K562 (cell line): ENCODE results near the gene DIP2B. TPM values are rescaled to one million over a fixed set of nuclear protein-coding genes. Genes with fewer than 3 reads are reported as not detected.

Source experiments
- ATAC-seq: fragments of 200-7000 bp; cut with Tn5 transposase; 3 replicates; pipeline ENCODE4 v1.9.1; 2020; ENCODE audit warnings: moderate library complexity
- BruUV-seq: library from RNA; stranded (reverse); fragments of 400-500 nt; replicated peaks from 2 replicates; lab custom pipeline; 2021; lab: Mats Ljungman, UMichigan
- CTCF ChIA-PET: fragments of 300-600 bp; formaldehyde crosslinking; extraction: SDS; loops from one replicate; lab custom pipeline; 2021; ENCODE audit warnings: low intra/inter-chr PET ratio; lab: Yijun Ruan, JAX
- POLR2A ChIA-PET: fragments of 300-600, 350-650 bp; sonication (Branson Sonifier 250); formaldehyde crosslinking; extraction: SDS; loops from one replicate; lab custom pipeline; 2021; ENCODE audit warnings: antibody characterized with exemption, inconsistent platforms; lab: Yijun Ruan, JAX
- DNase-seq, 4 experiments: peaks; one replicate each; pipeline versions ENCODE4 v3.0.0 to v3.0.0-alpha.2; 2011 to 2018; ENCODE audit warnings: low spot score in 3 of 4, mixed read lengths in 3 of 4; ENCODE audit errors: extremely low read depth in 1 of 4
- FAIRE-seq: peaks from 2 replicates; lab custom pipeline; 2011; peaks lifted over from hg19 to GRCh38; lab: Jason Lieb, UNC
- H2AFZ ChIP-seq: 2 replicates; pipeline ENCODE4 v1.6.0; 2011; ENCODE audit warnings: low read depth, low read length, control low read depth, inconsistent platforms
- H3K27ac ChIP-seq: fragments of 200-600 bp; 3 replicates; pipeline ENCODE4 v1.8.0; 2011; ENCODE audit warnings: low read depth, mild to moderate bottlenecking, control low read depth, inconsistent platforms, low read length, moderate library complexity, mixed read lengths; ENCODE audit errors: extremely low read depth
- H3K27me3 ChIP-seq, 2 experiments: fragments of 300-600 bp in 1 of 2; 2 replicates in 1 of 2; 3 replicates in 1 of 2; pipeline versions ENCODE4 v1.6.0 to v1.8.0; 2011; ENCODE audit warnings: inconsistent platforms in 2 of 2, low read length in 2 of 2, mild to moderate bottlenecking in 1 of 2, mixed read lengths in 1 of 2, moderate library complexity in 1 of 2; ENCODE audit not compliant: control insufficient read depth in 2 of 2, insufficient read depth in 2 of 2
- H3K36me3 ChIP-seq: fragments of 300-600 bp; 3 replicates; pipeline ENCODE4 v1.8.0; 2011; ENCODE audit warnings: mild to moderate bottlenecking, low read length, inconsistent platforms; ENCODE audit not compliant: control insufficient read depth, insufficient read depth
- H3K4me1 ChIP-seq, 2 experiments: fragments of 200-600 bp in 1 of 2; replicated peaks in 1 of 2; 2 replicates in 1 of 2; 3 replicates in 1 of 2; pipeline versions ENCODE4 v1.5.1 to v1.8.0; 2011; ENCODE audit warnings: inconsistent platforms in 2 of 2, low read length in 2 of 2, mild to moderate bottlenecking in 1 of 2, mixed read lengths in 1 of 2, moderate library complexity in 1 of 2; ENCODE audit not compliant: control insufficient read depth in 2 of 2, insufficient read depth in 2 of 2
- H3K4me2 ChIP-seq: 2 replicates; pipeline ENCODE4 v1.6.1; 2011; ENCODE audit warnings: low read length, control low read depth, inconsistent platforms, mixed read lengths; ENCODE audit not compliant: insufficient read depth
- H3K4me3 ChIP-seq: fragments of 200-600 bp; sonication (generic), shearing (Covaris generic); 2 replicates; pipeline ENCODE4 v1.5.1; 2016; ENCODE audit warnings: control low read depth, inconsistent platforms
- H3K79me2 ChIP-seq: fragments of 200-600 bp; 3 replicates; pipeline ENCODE4 v1.8.0; 2011; ENCODE audit warnings: low read length, inconsistent platforms; ENCODE audit not compliant: control insufficient read depth, insufficient read depth
- H3K9ac ChIP-seq, 2 experiments: 2 replicates each; pipeline versions ENCODE4 v1.6.0 to v1.6.1; 2011; ENCODE audit warnings: low read depth in 2 of 2, low read length in 2 of 2, control low read depth in 1 of 2, inconsistent platforms in 1 of 2, mild to moderate bottlenecking in 1 of 2, mixed read lengths in 1 of 2; ENCODE audit not compliant: insufficient read depth in 1 of 2
- H3K9me1 ChIP-seq: one replicate; pipeline ENCODE4 v1.6.0; 2011; ENCODE audit warnings: inconsistent platforms, mild to moderate bottlenecking, low read length, moderate library complexity; ENCODE audit not compliant: control insufficient read depth, insufficient read depth
- H3K9me3 ChIP-seq: replicated peaks from 2 replicates; pipeline ENCODE4 v1.5.1; 2011; ENCODE audit warnings: low read depth, low read length, inconsistent platforms; ENCODE audit not compliant: control insufficient read depth, insufficient read depth
- H4K20me1 ChIP-seq: replicated peaks from 2 replicates; pipeline ENCODE4 v1.6.1; 2011; ENCODE audit warnings: low read length, inconsistent platforms, mixed read lengths; ENCODE audit not compliant: control insufficient read depth, insufficient read depth
- C11orf30 ChIP-seq: fragments of 450-650 bp; IDR thresholded peaks from 2 replicates; pipeline ENCODE4 v1.6.1; 2016; ENCODE audit warnings: low read depth, mild to moderate bottlenecking
- CUX1 ChIP-seq: fragments of 200-800 bp; sonication (Bioruptor generic); IDR thresholded peaks from 2 replicates; pipeline ENCODE4 v1.6.1; 2016; ENCODE audit warnings: missing genetic modification characterization, missing compliant biosample characterization
- FOSL1 ChIP-seq: fragments of 200-800 bp; sonication (Bioruptor generic); conservative IDR thresholded peaks from 2 replicates; pipeline ENCODE4 v1.6.1; 2016; ENCODE audit warnings: missing genetic modification characterization, missing compliant biosample characterization
- GATAD2A ChIP-seq: fragments of 450-650 bp; IDR thresholded peaks from 2 replicates; pipeline ENCODE4 v1.6.1; 2017
- NRF1 ChIP-seq, 2 experiments: fragments of 450-650 bp; IDR thresholded peaks in 1 of 2; conservative IDR thresholded peaks in 1 of 2; 2 replicates each; pipeline ENCODE4 v1.6.1; 2014; ENCODE audit warnings: mild to moderate bottlenecking in 2 of 2
- PRDM10 ChIP-seq: fragments of 450-650 bp; IDR thresholded peaks from 2 replicates; pipeline ENCODE4 v1.6.1; 2018; ENCODE audit not compliant: partially characterized antibody
- SMARCE1 ChIP-seq: fragments of 450-650 bp; IDR thresholded peaks from 2 replicates; pipeline ENCODE4 v1.7.1; 2016; ENCODE audit warnings: mild to moderate bottlenecking
- SRSF3 ChIP-seq: fragments of 200-400 bp; formaldehyde crosslinking; IDR thresholded peaks from 2 replicates; pipeline ENCODE4 v1.6.1; 2016; ENCODE audit warnings: mild to moderate bottlenecking, low read length, moderate library complexity; ENCODE audit not compliant: insufficient read depth
- STAT6 ChIP-seq: sonication (generic); formaldehyde crosslinking; IDR thresholded peaks from 2 replicates; pipeline ENCODE4 v1.8.1; 2023; ENCODE audit warnings: mild to moderate bottlenecking, missing genetic modification reagents
- WGBS: fragments of 100-300 bp; shearing (Covaris generic); methylation state at CpG from one replicate; pipeline ENCODE4 v1.1.6; 2016; ENCODE audit warnings: low coverage, mixed read lengths; ENCODE audit not compliant: insufficient coverage; ENCODE audit errors: missing lambda C conversion rate; 5-methylcytosine and 5-hydroxymethylcytosine counted together
- in situ Hi-C: fragments of 300-500 bp; cut with MboI; formaldehyde crosslinking; loops from 4 replicates; pipeline ENCODE4 v1.15.0; 2018; ENCODE audit warnings: inconsistent platforms, mixed read lengths
- intact Hi-C: fragments of 100-400 bp; cut with micrococcal nuclease; formaldehyde crosslinking; loops from 2 replicates; pipeline ENCODE4 v1.14.2; 2022
- polyA plus RNA-seq, 8 experiments: library from polyadenylated mRNA; depleted of rRNA in 4 of 8; stranded (reverse) in 5 of 8; unstranded in 3 of 8; fragments of >200 nt; fragmentation: Nextera tagmentation in 2 of 8; fragmentation: Illumina TruSeq in 1 of 8; extraction: Ambion mirVana in 2 of 8; extraction: Trizol in 1 of 8; gene quantifications; 2 replicates each; pipeline versions ENCODE4 v1.2.1 to v1.2.3, GENCODE V29; 2011 to 2014; ENCODE audit warnings: inconsistent platforms in 1 of 8, missing spikeins in 1 of 8
- total RNA-seq, 7 experiments: library from RNA; depleted of rRNA in 6 of 7; stranded (reverse); fragments of >200 nt in 6 of 7; fragmentation: Illumina TruSeq in 2 of 7; extraction: Trizol in 2 of 7; gene quantifications; 2 replicates each; pipeline versions ENCODE4 v1.2.1 to v1.2.3, GENCODE V29; 2011 to 2021; ENCODE audit warnings: low replicate concordance in 1 of 7

DIP2B gene
- total and polyA plus RNA-seq, 9 of the 15 experiments (the other 6 are each of a cell fraction or from before 2014, with no cell fraction given), result 4.6 to 26.1 (median 18.8) TPM

GRCh38 chr12:50533203-50533584 lies 28.4 kb downstream of the DIP2B start:
- Histone ChIP-seq H3K4me1 (peaks cover 9 to 33% of the 10 kb centered on the region in 2 experiments; a peak in 3 of 5 replicates), H3K4me3 (no peak overlapping the region), H3K9ac (peak overlapping the region in 1 of 2 experiments; percentile 55; a peak in 3 of 4 replicates), H3K79me2 (peaks cover 58% of the 10 kb centered on the region), H4K20me1 (no peaks in the 10 kb centered on the region), H3K9me1 (no peaks in the 10 kb centered on the region), H3K27ac (peak overlapping the region; percentile 87), H3K36me3 (peaks cover 15% of the 10 kb centered on the region; the same call in 1 of the 3 replicates), H3K27me3 (no peaks in the 10 kb centered on the region), H3K9me3 (peaks cover 3% of the 10 kb centered on the region; the same call in 1 of the 2 replicates), H2AFZ (peak overlapping the region; percentile 60; the same call in 1 of the 2 replicates), H3K4me2 (peak overlapping the region; percentile 49)
- intact Hi-C loops, result no loop called here
- ATAC-seq, result peak; percentile 44
- FAIRE-seq, result no peak
- no TSS peak for BruUV-seq
- POLR2A ChIA-PET, result interaction anchor here (0.7 to 1.3 kb wide), 3 partner anchors 9 to 1267 kb away, joined by 3 to 4 read pairs (median 3); no protein-coding TSS in a partner anchor
- peak in 2 of 4 experiments; percentile 46 to 50 for DNase-seq
- WGBS, result 4% methylated on average over 2 of the region's 2 CpGs
- CTCF ChIA-PET, result no interaction called here
- in situ Hi-C loops, result no loop called here
- no peak for TF ChIP-seq SRSF3
- no peak for TF ChIP-seq NRF1 (conservative IDR thresholded peaks at IDR 0.05 in 1 of 2, IDR thresholded peaks at IDR 0.05 in 1 of 2)
- TF ChIP-seq SMARCE1, result peak; percentile 35; the same call in 1 of the 2 replicates
- TF ChIP-seq STAT6 (CRISPR knock-in tag), result no peak
- TF ChIP-seq GATAD2A, result no peak
- TF ChIP-seq PRDM10, result peak; percentile 7
- TF ChIP-seq FOSL1, result peak; percentile 79
- TF ChIP-seq CUX1 (CRISPR knock-in tag), result no peak
- TF ChIP-seq C11orf30, result no peak
